K562 (cell line): Measurements from ENCODE around the gene ANAPC5. TPM values are rescaled to one million over a fixed set of nuclear protein-coding genes. Genes with fewer than 3 reads are reported as not detected.

Experiments
- ATAC-seq: fragments of 200-7000 bp; cut with Tn5 transposase; 3 replicates; pipeline ENCODE4 v1.9.1; 2020; ENCODE audit warnings: moderate library complexity
- Bru-seq: library from RNA; stranded (reverse); fragments of 400-500 nt; gene quantifications from one replicate; lab custom pipeline; 2021; lab: Mats Ljungman, UMichigan
- BruChase-seq, 2 experiments: library from RNA; stranded (reverse); fragments of 400-500 nt; gene quantifications; one replicate each; lab custom pipeline; 2021; lab: Mats Ljungman, UMichigan
- BruUV-seq: library from RNA; stranded (reverse); fragments of 400-500 nt; replicated peaks from 2 replicates; lab custom pipeline; 2021; lab: Mats Ljungman, UMichigan
- CTCF ChIA-PET: fragments of 300-600 bp; formaldehyde crosslinking; extraction: SDS; loops from one replicate; lab custom pipeline; 2021; ENCODE audit warnings: low intra/inter-chr PET ratio; lab: Yijun Ruan, JAX
- POLR2A ChIA-PET: fragments of 300-600, 350-650 bp; sonication (Branson Sonifier 250); formaldehyde crosslinking; extraction: SDS; loops from one replicate; lab custom pipeline; 2021; ENCODE audit warnings: antibody characterized with exemption, inconsistent platforms; lab: Yijun Ruan, JAX
- DNase-seq, 4 experiments: peaks; one replicate each; pipeline versions ENCODE4 v3.0.0 to v3.0.0-alpha.2; 2011 to 2018; ENCODE audit warnings: low spot score in 3 of 4, mixed read lengths in 3 of 4; ENCODE audit errors: extremely low read depth in 1 of 4
- FAIRE-seq: peaks from 2 replicates; lab custom pipeline; 2011; peaks lifted over from hg19 to GRCh38; lab: Jason Lieb, UNC
- H2AFZ ChIP-seq: 2 replicates; pipeline ENCODE4 v1.6.0; 2011; ENCODE audit warnings: low read depth, low read length, control low read depth, inconsistent platforms
- H3K27ac ChIP-seq: fragments of 200-600 bp; 3 replicates; pipeline ENCODE4 v1.8.0; 2011; ENCODE audit warnings: low read depth, mild to moderate bottlenecking, control low read depth, inconsistent platforms, low read length, moderate library complexity, mixed read lengths; ENCODE audit errors: extremely low read depth
- H3K27me3 ChIP-seq, 2 experiments: fragments of 300-600 bp in 1 of 2; 2 replicates in 1 of 2; 3 replicates in 1 of 2; pipeline versions ENCODE4 v1.6.0 to v1.8.0; 2011; ENCODE audit warnings: inconsistent platforms in 2 of 2, low read length in 2 of 2, mild to moderate bottlenecking in 1 of 2, mixed read lengths in 1 of 2, moderate library complexity in 1 of 2; ENCODE audit not compliant: control insufficient read depth in 2 of 2, insufficient read depth in 2 of 2
- H3K36me3 ChIP-seq: fragments of 300-600 bp; 3 replicates; pipeline ENCODE4 v1.8.0; 2011; ENCODE audit warnings: mild to moderate bottlenecking, low read length, inconsistent platforms; ENCODE audit not compliant: control insufficient read depth, insufficient read depth
- H3K4me1 ChIP-seq, 2 experiments: fragments of 200-600 bp in 1 of 2; replicated peaks in 1 of 2; 2 replicates in 1 of 2; 3 replicates in 1 of 2; pipeline versions ENCODE4 v1.5.1 to v1.8.0; 2011; ENCODE audit warnings: inconsistent platforms in 2 of 2, low read length in 2 of 2, mild to moderate bottlenecking in 1 of 2, mixed read lengths in 1 of 2, moderate library complexity in 1 of 2; ENCODE audit not compliant: control insufficient read depth in 2 of 2, insufficient read depth in 2 of 2
- H3K4me2 ChIP-seq: 2 replicates; pipeline ENCODE4 v1.6.1; 2011; ENCODE audit warnings: low read length, control low read depth, inconsistent platforms, mixed read lengths; ENCODE audit not compliant: insufficient read depth
- H3K4me3 ChIP-seq: fragments of 200-600 bp; sonication (generic), shearing (Covaris generic); 2 replicates; pipeline ENCODE4 v1.5.1; 2016; ENCODE audit warnings: control low read depth, inconsistent platforms
- H3K79me2 ChIP-seq: fragments of 200-600 bp; 3 replicates; pipeline ENCODE4 v1.8.0; 2011; ENCODE audit warnings: low read length, inconsistent platforms; ENCODE audit not compliant: control insufficient read depth, insufficient read depth
- H3K9ac ChIP-seq, 2 experiments: 2 replicates each; pipeline versions ENCODE4 v1.6.0 to v1.6.1; 2011; ENCODE audit warnings: low read depth in 2 of 2, low read length in 2 of 2, control low read depth in 1 of 2, inconsistent platforms in 1 of 2, mild to moderate bottlenecking in 1 of 2, mixed read lengths in 1 of 2; ENCODE audit not compliant: insufficient read depth in 1 of 2
- H3K9me1 ChIP-seq: one replicate; pipeline ENCODE4 v1.6.0; 2011; ENCODE audit warnings: inconsistent platforms, mild to moderate bottlenecking, low read length, moderate library complexity; ENCODE audit not compliant: control insufficient read depth, insufficient read depth
- H3K9me3 ChIP-seq: replicated peaks from 2 replicates; pipeline ENCODE4 v1.5.1; 2011; ENCODE audit warnings: low read depth, low read length, inconsistent platforms; ENCODE audit not compliant: control insufficient read depth, insufficient read depth
- H4K20me1 ChIP-seq: replicated peaks from 2 replicates; pipeline ENCODE4 v1.6.1; 2011; ENCODE audit warnings: low read length, inconsistent platforms, mixed read lengths; ENCODE audit not compliant: control insufficient read depth, insufficient read depth
- HEY1 ChIP-seq: fragments of 250-450 bp; sonication (Bioruptor Pico); IDR thresholded peaks from 2 replicates; pipeline ENCODE4 v1.5.0; 2020; ENCODE audit warnings: mild to moderate bottlenecking, moderate library complexity, borderline replicate concordance
- NCOR1 ChIP-seq: fragments of 450-650 bp; IDR thresholded peaks from 2 replicates; pipeline ENCODE4 v1.6.1; 2016; ENCODE audit warnings: mild to moderate bottlenecking, moderate library complexity
- NEUROD1 ChIP-seq: fragments of 150-350 bp; IDR thresholded peaks from 2 replicates; pipeline ENCODE4 v1.6.1; 2014; ENCODE audit warnings: borderline replicate concordance, low read length, low read depth; ENCODE audit not compliant: partially characterized antibody
- OTX1 ChIP-seq: fragments of 450-650 bp; formaldehyde crosslinking; IDR thresholded peaks from 2 replicates; pipeline ENCODE4 v1.4.0; 2022; ENCODE audit warnings: mild to moderate bottlenecking
- TARDBP ChIP-seq: fragments of 450-650 bp; IDR thresholded peaks from 2 replicates; pipeline ENCODE4 v1.6.1; 2016
- WGBS: fragments of 100-300 bp; shearing (Covaris generic); methylation state at CpG from one replicate; pipeline ENCODE4 v1.1.6; 2016; ENCODE audit warnings: low coverage, mixed read lengths; ENCODE audit not compliant: insufficient coverage; ENCODE audit errors: missing lambda C conversion rate; 5-methylcytosine and 5-hydroxymethylcytosine counted together
- in situ Hi-C: fragments of 300-500 bp; cut with MboI; formaldehyde crosslinking; loops from 4 replicates; pipeline ENCODE4 v1.15.0; 2018; ENCODE audit warnings: inconsistent platforms, mixed read lengths
- intact Hi-C: fragments of 100-400 bp; cut with micrococcal nuclease; formaldehyde crosslinking; loops from 2 replicates; pipeline ENCODE4 v1.14.2; 2022
- long read RNA-seq, 3 experiments: library from polyadenylated mRNA in 2 of 3; library from RNA in 1 of 3; unstranded in 2 of 3; stranded (forward) in 1 of 3; transcript quantifications; one replicate each; pipeline ENCODE4 v2.0.0, GENCODE V29; 2019 to 2022
- polyA minus RNA-seq, 3 experiments: library from RNA; depleted of rRNA, polyadenylated mRNA; stranded (reverse); fragments of >200 nt; gene quantifications; 2 replicates each; pipeline ENCODE4 v1.2.3, GENCODE V29; 2011
- polyA plus RNA-seq, 8 experiments: library from polyadenylated mRNA; depleted of rRNA in 4 of 8; stranded (reverse) in 5 of 8; unstranded in 3 of 8; fragments of >200 nt; fragmentation: Nextera tagmentation in 2 of 8; fragmentation: Illumina TruSeq in 1 of 8; extraction: Ambion mirVana in 2 of 8; extraction: Trizol in 1 of 8; gene quantifications; 2 replicates each; pipeline versions ENCODE4 v1.2.1 to v1.2.3, GENCODE V29; 2011 to 2014; ENCODE audit warnings: inconsistent platforms in 1 of 8, missing spikeins in 1 of 8
- total RNA-seq, 7 experiments: library from RNA; depleted of rRNA in 6 of 7; stranded (reverse); fragments of >200 nt in 6 of 7; fragmentation: Illumina TruSeq in 2 of 7; extraction: Trizol in 2 of 7; gene quantifications; 2 replicates each; pipeline versions ENCODE4 v1.2.1 to v1.2.3, GENCODE V29; 2011 to 2021; ENCODE audit warnings: low replicate concordance in 1 of 7
- TF ChIP-seq, protein P1 (sequence below): sonication (generic); formaldehyde crosslinking; IDR thresholded peaks from 2 replicates; pipeline ENCODE4 v1.8.1; 2023; ENCODE audit warnings: mild to moderate bottlenecking, missing genetic modification reagents
- TF ChIP-seq, protein P2 (sequence below): fragments of 250-450 bp; sonication (Bioruptor Pico); IDR thresholded peaks from 2 replicates; pipeline ENCODE4 v1.8.0; 2021; ENCODE audit warnings: moderate library complexity, mild to moderate bottlenecking, inconsistent platforms
- TF ChIP-seq, protein P3 (sequence below): fragments of 250-450 bp; sonication (Bioruptor Pico); IDR thresholded peaks from 2 replicates; pipeline ENCODE4 v1.5.0; 2021

ANAPC5 gene, protein sequence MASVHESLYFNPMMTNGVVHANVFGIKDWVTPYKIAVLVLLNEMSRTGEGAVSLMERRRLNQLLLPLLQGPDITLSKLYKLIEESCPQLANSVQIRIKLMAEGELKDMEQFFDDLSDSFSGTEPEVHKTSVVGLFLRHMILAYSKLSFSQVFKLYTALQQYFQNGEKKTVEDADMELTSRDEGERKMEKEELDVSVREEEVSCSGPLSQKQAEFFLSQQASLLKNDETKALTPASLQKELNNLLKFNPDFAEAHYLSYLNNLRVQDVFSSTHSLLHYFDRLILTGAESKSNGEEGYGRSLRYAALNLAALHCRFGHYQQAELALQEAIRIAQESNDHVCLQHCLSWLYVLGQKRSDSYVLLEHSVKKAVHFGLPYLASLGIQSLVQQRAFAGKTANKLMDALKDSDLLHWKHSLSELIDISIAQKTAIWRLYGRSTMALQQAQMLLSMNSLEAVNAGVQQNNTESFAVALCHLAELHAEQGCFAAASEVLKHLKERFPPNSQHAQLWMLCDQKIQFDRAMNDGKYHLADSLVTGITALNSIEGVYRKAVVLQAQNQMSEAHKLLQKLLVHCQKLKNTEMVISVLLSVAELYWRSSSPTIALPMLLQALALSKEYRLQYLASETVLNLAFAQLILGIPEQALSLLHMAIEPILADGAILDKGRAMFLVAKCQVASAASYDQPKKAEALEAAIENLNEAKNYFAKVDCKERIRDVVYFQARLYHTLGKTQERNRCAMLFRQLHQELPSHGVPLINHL
- total RNA-seq (2011; cell fraction: chromatin; rRNA removed; ENCODE audit: low replicate concordance): 698 and 990 TPM in 2 replicates
- total RNA-seq (2011; cell fraction: nucleolus; rRNA removed): 389 and 392 TPM in 2 replicates
- 547 and 619 TPM in 2 replicates for total RNA-seq (2011; cell fraction: nucleoplasm; rRNA removed)
- total RNA-seq (2014; rRNA removed) (176 and 194 TPM in 2 replicates), total RNA-seq (2014; rRNA removed; fragmentation: Illumina TruSeq; extraction: Trizol) (269 and 301 TPM in 2 replicates), total RNA-seq (2015; rRNA removed; fragmentation: Illumina TruSeq; extraction: Trizol) (190 and 197 TPM in 2 replicates), total RNA-seq (2021) (168 and 169 TPM in 2 replicates), polyA plus RNA-seq (2011; rRNA removed) (307 and 315 TPM in 2 replicates), polyA plus RNA-seq (2014; fragmentation: Illumina TruSeq; extraction: Trizol) (201 and 250 TPM in 2 replicates), polyA plus RNA-seq (2014; fragmentation: Nextera tagmentation; extraction: Ambion mirVana) (100 to 1,000 TPM; 136 to 181 TPM), polyA plus RNA-seq (2014; rRNA removed) (207 and 213 TPM in 2 replicates), polyA minus RNA-seq (2011; rRNA and poly(A)+ RNA removed) (307 and 339 TPM in 2 replicates), Bru-seq, nascent RNA (percentile 91 among the genes with signal in this experiment), BruChase-seq, experiment 1, labeled RNA remaining after a 2-hour chase (percentile 95 among the genes with signal in this experiment), BruChase-seq, experiment 2, labeled RNA remaining after a 6-hour chase (percentile 96 among the genes with signal in this experiment)
- 232 and 246 TPM in 2 replicates for polyA plus RNA-seq (2011; cell fraction: cytosol; rRNA removed)
- 472 and 632 TPM in 2 replicates for polyA plus RNA-seq (2011; cell fraction: nucleus; rRNA removed)
- 114 and 144 TPM in 2 replicates for polyA plus RNA-seq (2012)
- 97.9 and 140 TPM in 2 replicates for polyA minus RNA-seq (2011; cell fraction: cytosol; rRNA and poly(A)+ RNA removed)
- polyA minus RNA-seq (2011; cell fraction: nucleus; rRNA and poly(A)+ RNA removed): 212 and 378 TPM in 2 replicates
- long read RNA-seq, experiment 1, transcript ANAPC5-218 (17 exons, 2,400 nt): minor isoform, 127 of 885 reads
- long read RNA-seq, experiment 1, transcript ANAPC5-201 (17 exons, 2,513 nt): major isoform, 560 of 885 reads
- long read RNA-seq, experiment 1, transcript ANAPC5-203 (2 exons, 1,141 nt): minor isoform, 8 of 885 reads
- long read RNA-seq, experiment 1, partial matches to known transcripts: 105 of 885 reads
- long read RNA-seq, experiment 1, other reads (novel, unspliced or antisense): 80 of 885 reads
- long read RNA-seq, experiment 2, transcript ANAPC5-218 (17 exons, 2,400 nt): minor isoform, 32 of 288 reads
- long read RNA-seq, experiment 2, transcript ANAPC5-203 (2 exons, 1,141 nt): minor isoform, 6 of 288 reads
- long read RNA-seq, experiment 2, transcript ANAPC5-201 (17 exons, 2,513 nt): major isoform, 129 of 288 reads
- long read RNA-seq, experiment 2, partial matches to known transcripts: 66 of 288 reads
- long read RNA-seq, experiment 2, other reads (novel, unspliced or antisense): 52 of 288 reads
- long read RNA-seq, experiment 3, transcript ANAPC5-201 (17 exons, 2,513 nt): major isoform, 187 of 279 reads
- long read RNA-seq, experiment 3, transcript ANAPC5-218 (17 exons, 2,400 nt): minor isoform, 44 of 279 reads
- long read RNA-seq, experiment 3, partial matches to known transcripts: 26 of 279 reads
- long read RNA-seq, experiment 3, other reads (novel, unspliced or antisense): 20 of 279 reads

DNA sequence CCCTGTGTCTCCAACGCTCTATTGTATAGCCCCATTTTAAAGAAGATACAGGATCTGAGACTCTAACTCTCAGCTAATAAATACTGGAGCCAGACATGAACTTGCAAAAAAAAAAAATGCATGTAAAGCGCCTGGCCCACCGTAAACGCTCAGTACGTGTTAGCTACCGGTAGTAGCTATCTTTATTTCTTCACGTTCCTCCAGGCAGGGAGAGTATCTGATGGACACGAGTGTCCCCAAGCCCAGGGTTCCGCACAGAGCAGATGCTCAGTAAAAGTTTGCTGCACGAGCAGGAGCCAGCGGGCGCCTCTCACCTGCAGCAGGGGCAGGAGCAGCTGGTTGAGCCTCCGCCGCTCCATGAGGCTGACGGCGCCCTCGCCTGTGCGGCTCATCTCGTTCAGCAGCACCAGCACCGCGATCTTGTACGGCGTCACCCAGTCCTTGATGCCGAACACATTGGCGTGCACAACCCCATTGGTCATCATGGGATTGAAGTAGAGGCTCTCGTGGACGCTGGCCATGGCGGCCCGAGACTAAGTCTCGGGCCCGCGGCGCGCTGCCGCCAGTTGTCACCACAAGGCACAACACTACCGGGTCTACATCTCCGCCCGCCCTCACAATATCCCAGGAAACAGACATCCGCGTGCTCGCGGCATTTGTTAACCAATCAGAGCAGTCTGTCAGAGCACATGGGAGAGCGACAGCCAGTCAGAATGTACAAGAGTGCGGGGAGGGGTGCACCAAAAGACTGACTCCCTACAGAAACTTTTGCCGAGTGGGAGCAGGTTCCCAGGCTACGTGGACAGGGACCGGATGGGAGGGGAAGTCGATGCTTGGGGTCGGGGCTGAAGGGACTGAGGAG lies at the start of gene ANAPC5:
Gene ANAPC5, minus strand, starts transcription at position 592 of the 862 bp plus-strand sequence. Its CDS starts 71 bp downstream, at position 521.
- Histone ChIP-seq H3K9me3 (no peaks in the 10 kb centered on the region), H2AFZ (peak within 1 kb of the TSS; percentile 89), H3K27ac (peak within 1 kb of the TSS; percentile 86), H3K9ac (peak within 1 kb of the TSS; percentile 76 to 98), H3K36me3 (peaks cover 22% of the 10 kb centered on the region), H3K9me1 (no peaks in the 10 kb centered on the region), H3K4me1 (peaks cover 3 to 8% of the 10 kb centered on the region in 2 experiments; a peak in 2 of 5 replicates), H3K79me2 (peaks cover 52% of the 10 kb centered on the region), H4K20me1 (no peaks in the 10 kb centered on the region), H3K4me3 (peak within 1 kb of the TSS; percentile 53), H3K4me2 (peak within 1 kb of the TSS; percentile 91), H3K27me3 (no peaks in the 10 kb centered on the region)
- ATAC-seq: peak; percentile 97
- WGBS: under 1% methylated on average over 49 of the region's 49 CpGs
- intact Hi-C loops (loop anchor here (1.0 kb wide), 1 partner anchor 48 kb away; the partner anchor contains the start of gene RNF34), in situ Hi-C loops (no loop called here)
- CTCF ChIA-PET: no interaction called here
- POLR2A ChIA-PET: interaction anchor here (0.6 to 3.3 kb wide), 21 partner anchors 9 to 225 kb away, joined by 3 to 19 read pairs (median 5); partner anchors contain the start of gene RNF34
- BruUV-seq: no TSS peak
- DNase-seq: peak; percentile 94 to 99 (median 96)
- FAIRE-seq: peak; percentile 99
- no peak; the same call in 1 of the 2 replicates for TF ChIP-seq OTX1 (CRISPR knock-in tag)
- peak; percentile 95 for TF ChIP-seq NEUROD1
- TF ChIP-seq TARDBP: no peak; the same call in 1 of the 2 replicates
- TF ChIP-seq HEY1 (CRISPR knock-in tag): no peak
- peak; percentile 44; the same call in 1 of the 2 replicates for TF ChIP-seq NCOR1
- TF ChIP-seq, protein P1, sequence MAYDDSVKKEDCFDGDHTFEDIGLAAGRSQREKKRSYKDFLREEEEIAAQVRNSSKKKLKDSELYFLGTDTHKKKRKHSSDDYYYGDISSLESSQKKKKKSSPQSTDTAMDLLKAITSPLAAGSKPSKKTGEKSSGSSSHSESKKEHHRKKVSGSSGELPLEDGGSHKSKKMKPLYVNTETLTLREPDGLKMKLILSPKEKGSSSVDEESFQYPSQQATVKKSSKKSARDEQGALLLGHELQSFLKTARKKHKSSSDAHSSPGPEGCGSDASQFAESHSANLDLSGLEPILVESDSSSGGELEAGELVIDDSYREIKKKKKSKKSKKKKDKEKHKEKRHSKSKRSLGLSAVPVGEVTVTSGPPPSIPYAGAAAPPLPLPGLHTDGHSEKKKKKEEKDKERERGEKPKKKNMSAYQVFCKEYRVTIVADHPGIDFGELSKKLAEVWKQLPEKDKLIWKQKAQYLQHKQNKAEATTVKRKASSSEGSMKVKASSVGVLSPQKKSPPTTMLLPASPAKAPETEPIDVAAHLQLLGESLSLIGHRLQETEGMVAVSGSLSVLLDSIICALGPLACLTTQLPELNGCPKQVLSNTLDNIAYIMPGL (CRISPR knock-in tag): no peak
- TF ChIP-seq, protein P2, sequence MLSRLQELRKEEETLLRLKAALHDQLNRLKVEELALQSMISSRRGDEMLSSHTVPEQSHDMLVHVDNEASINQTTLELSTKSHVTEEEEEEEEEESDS: no peak
- TF ChIP-seq, protein P3, sequence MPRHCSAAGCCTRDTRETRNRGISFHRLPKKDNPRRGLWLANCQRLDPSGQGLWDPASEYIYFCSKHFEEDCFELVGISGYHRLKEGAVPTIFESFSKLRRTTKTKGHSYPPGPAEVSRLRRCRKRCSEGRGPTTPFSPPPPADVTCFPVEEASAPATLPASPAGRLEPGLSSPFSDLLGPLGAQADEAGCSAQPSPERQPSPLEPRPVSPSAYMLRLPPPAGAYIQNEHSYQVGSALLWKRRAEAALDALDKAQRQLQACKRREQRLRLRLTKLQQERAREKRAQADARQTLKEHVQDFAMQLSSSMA (CRISPR knock-in tag): no peak; the same call in 1 of the 2 replicates
